Neural cell (in vitro differentiated cells): ENCODE data around the gene FAF2. TPM values are rescaled to one million over a fixed set of nuclear protein-coding genes. Genes with fewer than 3 reads are reported as not detected.

Experiments used
- H2AFZ ChIP-seq: fragments of 200-600, 300-800 bp; sonication (generic), shearing (Covaris generic); 2 replicates; pipeline ENCODE4 v1.6.0; 2014; ENCODE audit warnings: low read depth, mild to moderate bottlenecking, antibody characterized with exemption, low read length, moderate library complexity
- H3F3A ChIP-seq: fragments of 200-600 bp; shearing (Covaris generic); 2 replicates; pipeline ENCODE4 v1.6.1; 2016; ENCODE audit warnings: mild to moderate bottlenecking, moderate library complexity, mixed read lengths, antibody characterized with exemption, low read length; ENCODE audit not compliant: insufficient read depth, poor library complexity, severe bottlenecking
- H3K27ac ChIP-seq: fragments of 200-600, 300-800 bp; sonication (generic), shearing (Covaris generic); 2 replicates; pipeline ENCODE4 v1.5.1; 2014; ENCODE audit warnings: mild to moderate bottlenecking, low read length, moderate library complexity
- H3K27me3 ChIP-seq: fragments of 300-800, 200-600 bp; sonication (generic), shearing (Covaris generic); 2 replicates; pipeline ENCODE4 v1.6.0; 2014; ENCODE audit warnings: mild to moderate bottlenecking, low read depth, low read length, moderate library complexity; ENCODE audit not compliant: insufficient read depth
- H3K36me3 ChIP-seq: fragments of 300-800, 200-600 bp; sonication (generic), shearing (Covaris generic); 2 replicates; pipeline ENCODE4 v1.5.1; 2014; ENCODE audit warnings: mild to moderate bottlenecking, antibody characterized with exemption, low read length, moderate library complexity; ENCODE audit not compliant: insufficient read depth
- H3K4me2 ChIP-seq: fragments of 300-800, 200-600 bp; sonication (generic), shearing (Covaris generic); 2 replicates; pipeline ENCODE4 v1.6.0; 2014; ENCODE audit warnings: mild to moderate bottlenecking, low read length
- H3K4me3 ChIP-seq: fragments of 300-800, 200-600 bp; sonication (generic), shearing (Covaris generic); 2 replicates; pipeline ENCODE4 v1.5.1; 2014; ENCODE audit warnings: mild to moderate bottlenecking, low read length, moderate library complexity
- H3K79me2 ChIP-seq: fragments of 200-600 bp; shearing (Covaris generic); replicated peaks from 2 replicates; pipeline ENCODE4 v1.6.0; 2014; ENCODE audit warnings: mild to moderate bottlenecking, low read length, moderate library complexity; ENCODE audit not compliant: insufficient read depth
- H3K9ac ChIP-seq: fragments of 300-800, 200-600 bp; sonication (generic), shearing (Covaris generic); 2 replicates; pipeline ENCODE4 v1.6.1; 2016; ENCODE audit warnings: mild to moderate bottlenecking, low read length, mixed read lengths
- H3K9me2 ChIP-seq: fragments of 200-600 bp; shearing (Covaris generic); 2 replicates; pipeline ENCODE4 v1.6.1; 2016; ENCODE audit warnings: mild to moderate bottlenecking, low read length, mixed read lengths; ENCODE audit not compliant: insufficient read depth
- H3K9me3 ChIP-seq: fragments of 200-600, 300-800 bp; sonication (generic), shearing (Covaris generic); 2 replicates; pipeline ENCODE4 v1.6.1; 2016; ENCODE audit warnings: mild to moderate bottlenecking, mixed run types, low read length, moderate library complexity, mixed read lengths
- H4K20me1 ChIP-seq: fragments of 200-600 bp; shearing (Covaris generic); 2 replicates; pipeline ENCODE4 v1.6.1; 2016; ENCODE audit warnings: mild to moderate bottlenecking, mixed run types; ENCODE audit not compliant: insufficient read depth
- CTCF ChIP-seq: fragments of 450-650 bp; IDR thresholded peaks from 2 replicates; pipeline ENCODE4 v1.5.1; 2014; ENCODE audit warnings: antibody characterized with exemption, mild to moderate bottlenecking, moderate library complexity; ENCODE audit not compliant: poor library complexity, severe bottlenecking
- EP300 ChIP-seq: fragments of 450-650 bp; conservative IDR thresholded peaks from 2 replicates; pipeline ENCODE4 v1.6.1; 2014; ENCODE audit warnings: antibody characterized with exemption, mild to moderate bottlenecking, moderate library complexity; ENCODE audit not compliant: poor library complexity, severe bottlenecking
- EZH2 ChIP-seq: fragments of 200-600, 300-800 bp; shearing (Covaris generic), sonication (generic); IDR thresholded peaks from 2 replicates; pipeline ENCODE4 v1.6.1; 2014; ENCODE audit warnings: antibody characterized with exemption, low read length, borderline replicate concordance, mild to moderate bottlenecking; ENCODE audit not compliant: insufficient read depth, poor library complexity, severe bottlenecking
- MXI1 ChIP-seq: fragments of 450-650 bp; conservative IDR thresholded peaks from 2 replicates; pipeline ENCODE4 v1.6.1; 2014; ENCODE audit warnings: antibody characterized with exemption, mild to moderate bottlenecking; ENCODE audit not compliant: poor library complexity, severe bottlenecking
- POLR2AphosphoS5 ChIP-seq: IDR thresholded peaks from 2 replicates; pipeline ENCODE4 v1.6.1; 2012
- RAD21 ChIP-seq: fragments of 450-650 bp; conservative IDR thresholded peaks from 2 replicates; pipeline ENCODE4 v1.6.1; 2014; ENCODE audit warnings: antibody characterized with exemption, mild to moderate bottlenecking, moderate library complexity
- REST ChIP-seq: IDR thresholded peaks from 2 replicates; pipeline ENCODE4 v1.6.1; 2012; ENCODE audit warnings: borderline replicate concordance
- SMC3 ChIP-seq: fragments of 450-650 bp; conservative IDR thresholded peaks from 2 replicates; pipeline ENCODE4 v1.6.1; 2014; ENCODE audit warnings: antibody characterized with exemption, mild to moderate bottlenecking, moderate library complexity; ENCODE audit not compliant: poor library complexity
- TAF1 ChIP-seq: IDR thresholded peaks from 2 replicates; pipeline ENCODE4 v1.6.1; 2012; ENCODE audit warnings: low read depth
- polyA plus RNA-seq: library from polyadenylated mRNA; depleted of rRNA; stranded (reverse); fragments of >200 nt; gene quantifications from 2 replicates; pipeline ENCODE4 v1.2.3, GENCODE V29; 2014

FAF2 gene
- polyA plus RNA-seq, 1 donor from 2014 or later: 30.8 TPM

GRCh38 chr5:176473335-176474006 is 25.3 kb downstream of the FAF2 start:
- Histone ChIP-seq H3K27me3 (no peaks in the 10 kb centered on the region), H3K79me2 (peaks cover 4% of the 10 kb centered on the region), H3K27ac (no peak overlapping the region), H4K20me1 (no peaks in the 10 kb centered on the region), H3K9me3 (no peaks in the 10 kb centered on the region), H3K4me3 (no peak overlapping the region), H3F3A (no peaks in the 10 kb centered on the region), H3K4me2 (no peak overlapping the region), H3K9me2 (no peaks in the 10 kb centered on the region), H3K36me3 (no peaks in the 10 kb centered on the region), H3K9ac (no peak overlapping the region), H2AFZ (no peak overlapping the region)
- TF ChIP-seq EP300 (no peak), MXI1 (no peak), EZH2 (no peak), TAF1 (no peak), RAD21 (no peak)

GRCh38 chr5:176474476-176474875 is 26.3 kb downstream of the FAF2 start:
- no peak overlapping the region for H3K4me3 ChIP-seq
- no peaks in the 10 kb centered on the region for H3K27me3 ChIP-seq
- H3K79me2 ChIP-seq: peaks cover 11% of the 10 kb centered on the region
- H3F3A ChIP-seq: no peaks in the 10 kb centered on the region
- no peaks in the 10 kb centered on the region for H3K9me2 ChIP-seq
- TF ChIP-seq MXI1: no peak
- TF ChIP-seq REST: no peak
- no peak for TF ChIP-seq RAD21
- TF ChIP-seq SMC3: no peak
- TF ChIP-seq CTCF: no peak
- no peak for TF ChIP-seq POLR2AphosphoS5
- no peak for TF ChIP-seq EZH2
- TF ChIP-seq TAF1: no peak
- H3K4me2 ChIP-seq: no peak overlapping the region
- H3K36me3 ChIP-seq: no peaks in the 10 kb centered on the region
- no peaks in the 10 kb centered on the region for H3K9me3 ChIP-seq
- no peaks in the 10 kb centered on the region for H4K20me1 ChIP-seq
- no peak overlapping the region for H3K27ac ChIP-seq
- no peak overlapping the region for H2AFZ ChIP-seq
- H3K9ac ChIP-seq: no peak overlapping the region
